T-cell (primary cell): ENCODE measurements around the gene KRTCAP3. TPM values are rescaled to one million over a fixed set of nuclear protein-coding genes. Genes with fewer than 3 reads are reported as not detected.

Source experiments
- ATAC-seq, 4 experiments: fragments of 200-7000 bp in 3 of 4; fragments of 150-1000 bp in 1 of 4; cut with Tn5 transposase; replicated peaks in 1 of 4; 1 replicate in 3 of 4; 2 replicates in 1 of 4; pipeline ENCODE4 v1.10.0; 2021; ENCODE audit warnings: moderate library complexity in 3 of 4, mild to moderate bottlenecking in 2 of 4, moderate number of reproducible peaks in 1 of 4
- CTCF ChIA-PET, 2 donors: fragments of 300-600 bp; sonication (Branson Sonifier 250); formaldehyde crosslinking; loops; one replicate each; lab custom pipeline; 2022; ENCODE audit warnings: antibody characterized with exemption in 2 of 2; lab: Charles Lee
- POLR2A ChIA-PET, 2 donors: fragments of 300-600 bp; sonication (Branson Sonifier 250); formaldehyde crosslinking; loops; one replicate each; lab custom pipeline; 2022; ENCODE audit warnings: antibody characterized with exemption in 2 of 2; lab: Charles Lee
- DNase-seq, 35 experiments: peaks; one replicate each; pipeline versions ENCODE4 v3.0.0 to v3.0.0-alpha.2; 2013 to 2023
- H3K27ac ChIP-seq: one replicate; pipeline ENCODE4 v1.5.1; 2013; ENCODE audit warnings: low read length
- H3K27me3 ChIP-seq, 2 experiments: replicated peaks in 1 of 2; 1 replicate in 1 of 2; 2 replicates in 1 of 2; pipeline versions ENCODE4 v1.6.1 to v1.7.0; 2013; ENCODE audit warnings: low read length in 1 of 2, mixed read lengths in 1 of 2; ENCODE audit not compliant: control insufficient read depth in 2 of 2, insufficient read depth in 2 of 2; ENCODE audit errors: extremely low read depth in 1 of 2
- H3K36me3 ChIP-seq, 2 donors: 1 replicate in 1 of 2; 2 replicates in 1 of 2; pipeline versions ENCODE4 v1.6.1 to v1.7.0; 2013; ENCODE audit warnings: low read length in 1 of 2; ENCODE audit not compliant: control insufficient read depth in 2 of 2, insufficient read depth in 1 of 2; ENCODE audit errors: extremely low read depth in 1 of 2
- H3K4me1 ChIP-seq, 2 experiments: 1 replicate in 1 of 2; 2 replicates in 1 of 2; pipeline versions ENCODE4 v1.6.1 to v1.7.0; 2013; ENCODE audit warnings: low read length in 2 of 2, mixed read lengths in 1 of 2; ENCODE audit not compliant: insufficient read depth in 2 of 2, control insufficient read depth in 1 of 2; ENCODE audit errors: extremely low read depth in 1 of 2
- H3K4me3 ChIP-seq, 2 donors: 1 replicate in 1 of 2; 2 replicates in 1 of 2; pipeline versions ENCODE4 v1.5.1 to v1.7.0; 2013; ENCODE audit warnings: mild to moderate bottlenecking in 2 of 2, low read length in 1 of 2, moderate library complexity in 1 of 2; ENCODE audit not compliant: control insufficient read depth in 1 of 2; ENCODE audit errors: extremely low read depth in 1 of 2
- H3K9me3 ChIP-seq: 2 replicates; pipeline ENCODE4 v1.7.0; 2013
- H3K27ac Mint-ChIP-seq, 2 donors: one replicate each; pipeline ENCODE4 v1.8.0; 2020 to 2021; ENCODE audit warnings: mild to moderate bottlenecking in 2 of 2, mixed read lengths in 2 of 2
- H3K27me3 Mint-ChIP-seq, 2 donors: one replicate each; pipeline ENCODE4 v1.8.0; 2021 to 2022; ENCODE audit warnings: mixed read lengths in 2 of 2
- H3K36me3 Mint-ChIP-seq: one replicate; pipeline ENCODE4 v1.8.0; 2021; ENCODE audit warnings: mixed read lengths
- H3K4me1 Mint-ChIP-seq, 3 donors: one replicate each; pipeline ENCODE4 v1.8.0; 2020 to 2022; ENCODE audit warnings: mixed read lengths in 3 of 3, mild to moderate bottlenecking in 1 of 3
- H3K4me3 Mint-ChIP-seq, 3 donors: one replicate each; pipeline ENCODE4 v1.8.0; 2020 to 2022; ENCODE audit warnings: mild to moderate bottlenecking in 3 of 3, mixed read lengths in 3 of 3, moderate library complexity in 3 of 3
- H3K9me3 Mint-ChIP-seq, 3 donors: one replicate each; pipeline ENCODE4 v1.8.0; 2020 to 2022; ENCODE audit warnings: mixed read lengths in 3 of 3
- WGBS: methylation state at CpG from one replicate; pipeline ENCODE4 v1.1.5; 2013; ENCODE audit warnings: missing lambda C conversion rate; ENCODE audit not compliant: insufficient coverage; 5-methylcytosine and 5-hydroxymethylcytosine counted together
- total RNA-seq, 35 experiments: library from RNA in 6 of 35; stranded (reverse) in 6 of 35; fragments of 120-200 nt in 1 of 35; gene quantifications; one replicate each; pipeline versions ENCODE4 v1.2.1 to v1.2.4 and lab custom pipeline; 2013 to 2026

Gene KRTCAP3
- total RNA-seq, 5 donors from 2014 or later (not counting 1 experiment from before 2014, with no cell fraction given): 12.3 to 21.1 (median 19.7) TPM

GRCh38 chr2:27431395-27431794, 10.8 kb upstream of the KRTCAP3 start:
- Mint-ChIP-seq H3K4me1 (peaks cover 51 to 57% (median 52%) of the 10 kb centered on the region in 3 donors), H3K27me3 (no peaks in the 10 kb centered on the region), H3K4me3 (peak overlapping the region; percentile 51 to 65 (median 55)), H3K9me3 (no peaks in the 10 kb centered on the region), H3K36me3 (peaks cover 38% of the 10 kb centered on the region), H3K27ac (peak overlapping the region; percentile 44 to 57)
- Histone ChIP-seq H3K27ac (no peak overlapping the region), H3K36me3 (peaks cover 9 to 35% of the 10 kb centered on the region in 2 donors), H3K9me3 (no peaks in the 10 kb centered on the region), H3K4me1 (peaks cover 14 to 38% of the 10 kb centered on the region in 2 experiments), H3K27me3 (no peaks in the 10 kb centered on the region), H3K4me3 (no peak overlapping the region)
- CTCF ChIA-PET: interaction anchor here in 1 of 2 donors (0.7 kb wide), 1 partner anchor 55 kb away, joined by 3 read pairs; no protein-coding TSS in a partner anchor
- DNase-seq (peak in 2 of 35 experiments; percentile 10 to 53), ATAC-seq (no peak)
- POLR2A ChIA-PET: interaction anchor here in 1 of 2 donors (1.5 kb wide), 1 partner anchor 10 kb away, joined by 3 read pairs; no protein-coding TSS in a partner anchor

- CTCF ChIA-PET: no interaction called here
- H3K27me3 Mint-ChIP-seq: no peaks in the 10 kb centered on the region
- peaks cover 5 to 18% of the 10 kb centered on the region in 2 experiments for H3K4me1 ChIP-seq
- H3K36me3 Mint-ChIP-seq: peaks cover 67% of the 10 kb centered on the region
- ATAC-seq (no peak), DNase-seq (no peak)
- no peak overlapping the region for H3K27ac ChIP-seq
- H3K4me3 ChIP-seq: no peak overlapping the region
- no peaks in the 10 kb centered on the region for H3K9me3 Mint-ChIP-seq
- H3K9me3 ChIP-seq: no peaks in the 10 kb centered on the region
- peaks cover 31 to 35% (median 31%) of the 10 kb centered on the region in 3 donors for H3K4me1 Mint-ChIP-seq
- no peaks in the 10 kb centered on the region for H3K27me3 ChIP-seq
- WGBS: 96% methylated on average over 5 of the region's 6 CpGs
- H3K36me3 ChIP-seq: peaks cover 11 to 74% of the 10 kb centered on the region in 2 donors
- POLR2A ChIA-PET: no interaction called here
- H3K4me3 Mint-ChIP-seq: no peak overlapping the region
- H3K27ac Mint-ChIP-seq: peak overlapping the region in 1 of 2 donors; percentile 37
Measured at GRCh38 chr2:27435628-27436027, 6.6 kb upstream of the KRTCAP3 start.

GRCh38 chr2:27441226-27441926, 805 bp upstream of the KRTCAP3 start:
- Mint-ChIP-seq H3K36me3 (peaks cover 45% of the 10 kb centered on the region), H3K27ac (no peak overlapping the region), H3K27me3 (no peaks in the 10 kb centered on the region), H3K9me3 (no peaks in the 10 kb centered on the region), H3K4me1 (peaks cover 5 to 15% (median 9%) of the 10 kb centered on the region in 3 donors), H3K4me3 (no peak overlapping the region)
- Histone ChIP-seq H3K4me3 (no peak overlapping the region), H3K9me3 (no peaks in the 10 kb centered on the region), H3K27me3 (no peaks in the 10 kb centered on the region), H3K36me3 (peaks cover 14 to 53% of the 10 kb centered on the region in 2 donors), H3K4me1 (peaks cover 3 to 4% of the 10 kb centered on the region in 2 experiments), H3K27ac (no peak overlapping the region)
- CTCF ChIA-PET: no interaction called here
- DNase-seq (no peak), ATAC-seq (no peak)
- POLR2A ChIA-PET: no interaction called here
- WGBS: 96% methylated on average over 5 of the region's 10 CpGs

- Mint-ChIP-seq H3K4me1 (peaks cover 5 to 15% (median 9%) of the 10 kb centered on the region in 3 donors), H3K27ac (peak overlapping the region; percentile 28 to 60), H3K4me3 (peak overlapping the region in 1 of 3 donors; percentile 46), H3K36me3 (peaks cover 45% of the 10 kb centered on the region), H3K9me3 (no peaks in the 10 kb centered on the region), H3K27me3 (no peaks in the 10 kb centered on the region)
- no peaks in the 10 kb centered on the region for H3K9me3 ChIP-seq
- WGBS: 95% methylated on average over 6 of the region's 6 CpGs
- no peaks in the 10 kb centered on the region for H3K27me3 ChIP-seq
- H3K4me1 ChIP-seq: peaks cover 3 to 4% of the 10 kb centered on the region in 2 experiments
- DNase-seq (no peak), ATAC-seq (peak in 3 of 4 experiments; percentile 5 to 17 (median 11))
- H3K27ac ChIP-seq: no peak overlapping the region
- ChIA-PET CTCF (interaction anchor here in 1 of 2 donors (0.6 kb wide), 1 partner anchor 13 kb away, joined by 3 read pairs; no protein-coding TSS in a partner anchor), POLR2A (no interaction called here)
- peaks cover 18 to 43% of the 10 kb centered on the region in 2 donors for H3K36me3 ChIP-seq
- H3K4me3 ChIP-seq: no peak overlapping the region
Measured at GRCh38 chr2:27442920-27443282, 720 bp downstream of the KRTCAP3 start.

- ChIA-PET POLR2A (no interaction called here), CTCF (interaction anchor here in 1 of 2 donors (0.7 kb wide), 1 partner anchor 15 kb away, joined by 6 read pairs; no protein-coding TSS in a partner anchor)
- no peak for ATAC-seq
- H3K4me1 ChIP-seq: peaks cover 3 to 4% of the 10 kb centered on the region in 2 experiments
- Mint-ChIP-seq H3K4me1 (peaks cover 5 to 15% (median 9%) of the 10 kb centered on the region in 3 donors), H3K9me3 (no peaks in the 10 kb centered on the region), H3K27me3 (no peaks in the 10 kb centered on the region), H3K4me3 (no peak overlapping the region), H3K27ac (no peak overlapping the region), H3K36me3 (peaks cover 41% of the 10 kb centered on the region)
- no peak overlapping the region for H3K27ac ChIP-seq
- no peak overlapping the region for H3K4me3 ChIP-seq
- 95% methylated on average over 7 of the region's 8 CpGs for WGBS
- no peak for DNase-seq
- peaks cover 21 to 39% of the 10 kb centered on the region in 2 donors for H3K36me3 ChIP-seq
- no peaks in the 10 kb centered on the region for H3K27me3 ChIP-seq
- H3K9me3 ChIP-seq: no peaks in the 10 kb centered on the region
Measured at GRCh38 chr2:27445155-27445554, 3.0 kb downstream of the KRTCAP3 start.

- ATAC-seq (no peak), DNase-seq (no peak)
- Mint-ChIP-seq H3K27me3 (no peaks in the 10 kb centered on the region), H3K27ac (peak overlapping the region; percentile 31 to 61), H3K9me3 (no peaks in the 10 kb centered on the region), H3K4me3 (no peak overlapping the region), H3K36me3 (peaks cover 37% of the 10 kb centered on the region), H3K4me1 (peaks cover 5 to 15% (median 9%) of the 10 kb centered on the region in 3 donors)
- H3K9me3 ChIP-seq: no peaks in the 10 kb centered on the region
- no peak overlapping the region for H3K27ac ChIP-seq
- H3K4me3 ChIP-seq: no peak overlapping the region
- CTCF ChIA-PET: interaction anchor here (0.7 to 0.9 kb wide), 2 partner anchors 15 to 16 kb away, joined by 3 to 6 read pairs; no protein-coding TSS in a partner anchor
- POLR2A ChIA-PET: no interaction called here
- H3K36me3 ChIP-seq: peaks cover 18 to 34% of the 10 kb centered on the region in 2 donors
- H3K4me1 ChIP-seq: peaks cover 3 to 4% of the 10 kb centered on the region in 2 experiments
- no peaks in the 10 kb centered on the region for H3K27me3 ChIP-seq
- 88% methylated on average over 3 of the region's 8 CpGs for WGBS
Measured at GRCh38 chr2:27445615-27446014, 3.4 kb downstream of the KRTCAP3 start.
